Left lung (tissue), 10 donors: Measurements from ENCODE around the gene PTPN22. TPM values are rescaled to one million over a fixed set of nuclear protein-coding genes. Genes with fewer than 3 reads are reported as not detected.

Experiments
- ATAC-seq: fragments of 200-7000 bp; cut with Tn5 transposase; one replicate; pipeline ENCODE4 v1.9.1; 2020; ENCODE audit warnings: moderate library complexity
- DNase-seq, 4 donors: peaks; one replicate each; pipeline ENCODE4 v3.0.0-alpha.2; 2013 to 2020
- H3K27ac ChIP-seq, 2 donors: fragments of 200-600 bp; sonication (generic) in 1 of 2; one replicate each; pipeline versions ENCODE4 v1.5.0 to v1.8.0; 2020 to 2021
- H3K27me3 ChIP-seq, 2 donors: fragments of 200-600 bp; sonication (generic) in 1 of 2; one replicate each; pipeline versions ENCODE4 v1.5.0 to v1.8.0; 2020 to 2021
- H3K36me3 ChIP-seq, 2 donors: fragments of 200-600 bp; sonication (generic) in 1 of 2; one replicate each; pipeline versions ENCODE4 v1.5.0 to v1.8.0; 2020 to 2021
- H3K4me1 ChIP-seq, 2 donors: fragments of 200-600 bp; one replicate each; pipeline ENCODE4 v1.8.0; 2021
- H3K4me3 ChIP-seq, 2 donors: fragments of 200-600 bp; sonication (generic) in 1 of 2; one replicate each; pipeline versions ENCODE4 v1.5.0 to v1.8.0; 2020 to 2021; ENCODE audit warnings: mild to moderate bottlenecking in 1 of 2
- H3K9me3 ChIP-seq, 2 donors: fragments of 200-600 bp; sonication (generic) in 1 of 2; one replicate each; pipeline versions ENCODE4 v1.5.0 to v1.8.0; 2020 to 2021
- CTCF ChIP-seq, 2 donors: fragments of 200-600 bp; sonication (generic) in 1 of 2; IDR thresholded peaks; one replicate each; pipeline versions ENCODE4 v1.5.0 to v1.8.0; 2021; ENCODE audit warnings: antibody characterized with exemption in 2 of 2
- intact Hi-C, 2 donors: fragments of 100-400 bp; cut with DNase I; formaldehyde crosslinking; loops; one replicate each; pipeline versions ENCODE4 v1.11.2 to v1.14.2; 2022
- polyA plus RNA-seq, 6 donors: library from polyadenylated mRNA; unstranded; fragments of 120-200 nt; gene quantifications; one replicate each; pipeline ENCODE4 v1.2.1, GENCODE V29; 2013; ENCODE audit not compliant: insufficient read length in 6 of 6
- total RNA-seq, 2 donors: library from RNA; stranded (reverse); fragmentation: NEBNext Ultra II Directional; extraction: Animal tissue kit (Norgen Biotek cat#: 25700); gene quantifications; one replicate each; pipeline ENCODE4 v1.2.1, GENCODE V29; 2021
- donor health status: DM: no; HTN: yes; CAD: no.
- donor health status: DM: no; HTN: no; CAD: no.

Gene PTPN22
- total and polyA plus RNA-seq, 8 donors = 0.62 to 10.0 (median 0.93) TPM

GRCh38 chr1:113859478-113860175, 11.9 kb downstream of the PTPN22 start:
- ATAC-seq (peak; percentile 57), DNase-seq (no peak)
- H3K27me3 ChIP-seq = no peaks in the 10 kb centered on the region
- peak overlapping the region in 1 of 2 donors; percentile 75 for H3K27ac ChIP-seq
- peaks cover 0 to 50% of the 10 kb centered on the region in 2 donors for H3K4me1 ChIP-seq
- TF ChIP-seq CTCF (IDR thresholded peaks at IDR 0.05) = no peak
- H3K4me3 ChIP-seq = no peak overlapping the region
- H3K36me3 ChIP-seq = no peaks in the 10 kb centered on the region
- intact Hi-C loops = no loop called here
- H3K9me3 ChIP-seq = no peaks in the 10 kb centered on the region

DNA sequence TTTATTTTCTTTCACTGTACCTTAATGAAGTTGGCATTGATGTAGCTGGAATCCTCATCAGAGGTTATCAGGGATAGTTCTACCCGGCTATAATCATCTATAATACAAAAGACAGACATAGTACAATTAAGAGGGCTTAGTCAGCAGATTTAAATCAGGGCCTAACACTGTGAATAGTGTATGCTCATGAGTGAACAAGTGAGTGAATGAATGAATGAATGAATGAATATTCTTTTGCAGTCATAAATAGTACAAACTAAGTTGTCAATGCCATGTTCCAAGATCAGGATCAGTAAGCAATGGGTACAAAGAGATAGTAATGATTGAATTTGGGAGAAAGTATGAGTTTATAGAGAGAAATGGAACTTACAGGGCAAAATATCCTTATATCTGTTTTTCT, 12.5 kb downstream of the PTPN22 start:
- intact Hi-C loops = no loop called here

DNA sequence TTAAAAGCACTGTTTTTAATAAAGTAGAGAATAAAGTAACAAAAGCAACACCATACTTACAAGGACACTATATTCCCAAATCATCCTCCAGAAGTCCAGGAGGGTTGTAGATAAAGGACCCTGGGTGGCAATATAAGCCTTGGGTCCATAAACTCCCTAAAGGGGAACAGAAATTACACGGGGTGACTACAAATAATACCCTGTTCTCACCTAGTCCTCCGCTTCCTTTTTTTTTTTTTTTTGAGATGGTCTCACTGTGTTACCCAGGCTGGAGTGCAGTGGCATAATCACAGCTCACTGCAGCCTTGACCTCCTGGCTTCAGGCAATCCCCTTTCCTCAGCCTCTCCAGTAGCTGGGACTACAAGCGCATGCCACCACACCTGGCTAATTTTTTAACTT, 13.1 kb downstream of the PTPN22 start:
- ATAC-seq = no peak
- intact Hi-C loops = no loop called here

More for the DNA sequence above, 12.5 kb downstream of the PTPN22 start:
- Histone ChIP-seq H3K9me3 (no peaks in the 10 kb centered on the region), H3K4me1 (peaks cover 0 to 50% of the 10 kb centered on the region in 2 donors), H3K4me3 (no peak overlapping the region), H3K27me3 (no peaks in the 10 kb centered on the region), H3K36me3 (no peaks in the 10 kb centered on the region), H3K27ac (peak overlapping the region in 1 of 2 donors; percentile 75)
- no peak for TF ChIP-seq CTCF (IDR thresholded peaks at IDR 0.05)
- ATAC-seq (no peak), DNase-seq (no peak)

DNA sequence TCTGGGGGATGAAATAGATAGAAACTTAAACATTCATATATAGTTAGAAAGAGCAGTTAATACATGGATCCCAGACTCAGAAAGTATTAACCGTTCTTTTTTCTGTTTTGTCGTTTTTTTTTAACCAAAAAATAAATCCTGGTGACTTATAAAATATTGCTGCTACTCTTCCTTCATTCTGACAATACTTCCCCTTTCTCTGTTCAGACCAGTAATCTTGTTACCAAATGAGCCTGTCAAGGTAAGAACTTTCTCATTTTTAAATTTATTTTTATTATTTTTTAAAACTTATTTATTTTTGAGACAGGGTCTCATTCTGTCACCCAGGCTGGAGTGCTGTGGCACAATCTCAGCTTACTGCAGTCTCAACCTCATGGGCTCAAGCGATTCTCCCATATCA, 13.7 kb downstream of the PTPN22 start:
- H3K9me3 ChIP-seq = no peaks in the 10 kb centered on the region
- H3K27ac ChIP-seq = peak overlapping the region in 1 of 2 donors; percentile 55
- no peak for TF ChIP-seq CTCF (IDR thresholded peaks at IDR 0.05)
- H3K4me3 ChIP-seq = no peak overlapping the region
- no peaks in the 10 kb centered on the region for H3K27me3 ChIP-seq
- DNase-seq (no peak), ATAC-seq (no peak)
- intact Hi-C loops = no loop called here
- peaks cover 0 to 50% of the 10 kb centered on the region in 2 donors for H3K4me1 ChIP-seq
- H3K36me3 ChIP-seq = no peaks in the 10 kb centered on the region

More for the DNA sequence above, 13.1 kb downstream of the PTPN22 start:
- H3K27ac ChIP-seq = peak overlapping the region in 1 of 2 donors; percentile 55
- H3K9me3 ChIP-seq = no peaks in the 10 kb centered on the region
- no peak for TF ChIP-seq CTCF (IDR thresholded peaks at IDR 0.05)
- H3K4me1 ChIP-seq = peaks cover 0 to 50% of the 10 kb centered on the region in 2 donors
- DNase-seq = no peak
- no peak overlapping the region for H3K4me3 ChIP-seq
- H3K36me3 ChIP-seq = no peaks in the 10 kb centered on the region
- no peaks in the 10 kb centered on the region for H3K27me3 ChIP-seq

- TF ChIP-seq CTCF (IDR thresholded peaks at IDR 0.05) = no peak
- H3K9me3 ChIP-seq = no peaks in the 10 kb centered on the region
- DNase-seq = no peak
- no peaks in the 10 kb centered on the region for H3K36me3 ChIP-seq
- H3K27ac ChIP-seq = no peak overlapping the region
- H3K27me3 ChIP-seq = no peaks in the 10 kb centered on the region
- H3K4me3 ChIP-seq = no peak overlapping the region
- intact Hi-C loops = no loop called here
- ATAC-seq = no peak
- peaks cover 0 to 45% of the 10 kb centered on the region in 2 donors for H3K4me1 ChIP-seq
Measured at GRCh38 chr1:113856401-113856790, 15.1 kb downstream of the PTPN22 start.
